ENCODE data around the gene HDGF.

HDGF gene

GRCh38 chr1:156721131-156721530 lies 30.3 kb downstream of the HDGF start:
- TF ChIP-seq CTCF (IDR thresholded peaks at IDR 0.05; ENCODE audit: control insufficient read depth, extremely low read depth, insufficient read depth) = no peak
- H3K4me3 ChIP-seq (ENCODE audit: low read depth, low read length) = no peak overlapping the region
- DNase-seq (ENCODE audit: low read depth) = no peak

- DNase-seq (ENCODE audit: low read depth) = no peak
- no peak overlapping the region for H3K4me3 ChIP-seq (ENCODE audit: low read depth, low read length)
- no peak for TF ChIP-seq CTCF (IDR thresholded peaks at IDR 0.05; ENCODE audit: control insufficient read depth, extremely low read depth, insufficient read depth)
Measured at GRCh38 chr1:156717351-156717750, 34.1 kb downstream of the HDGF start.

GRCh38 chr1:156714830-156715229 lies 36.6 kb downstream of the HDGF start:
- no peak for DNase-seq (ENCODE audit: low read depth)
- no peak for TF ChIP-seq CTCF (IDR thresholded peaks at IDR 0.05; ENCODE audit: control insufficient read depth, extremely low read depth, insufficient read depth)
- no peak overlapping the region for H3K4me3 ChIP-seq (ENCODE audit: low read depth, low read length)

- no peak for DNase-seq (ENCODE audit: low read depth)
- no peak overlapping the region for H3K4me3 ChIP-seq (ENCODE audit: low read depth, low read length)
- TF ChIP-seq CTCF (IDR thresholded peaks at IDR 0.05; ENCODE audit: control insufficient read depth, extremely low read depth, insufficient read depth) = no peak
Measured at GRCh38 chr1:156712626-156713025, 38.8 kb downstream of the HDGF start.

- no peak for TF ChIP-seq CTCF (IDR thresholded peaks at IDR 0.05; ENCODE audit: control insufficient read depth, extremely low read depth, insufficient read depth)
- DNase-seq (ENCODE audit: low read depth) = no peak
- no peak overlapping the region for H3K4me3 ChIP-seq (ENCODE audit: low read depth, low read length)
Measured at GRCh38 chr1:156711011-156711817, 40.3 kb downstream of the HDGF start.

- DNase-seq (ENCODE audit: low read depth) = peak; percentile 66
- H3K4me3 ChIP-seq (ENCODE audit: low read depth, low read length) = no peak overlapping the region
- no peak for TF ChIP-seq CTCF (IDR thresholded peaks at IDR 0.05; ENCODE audit: control insufficient read depth, extremely low read depth, insufficient read depth)
Measured at GRCh38 chr1:156709757-156710489, 41.6 kb downstream of the HDGF start.
